GM18858 (cell line): ENCODE measurements around the gene PAK1.
"Not testable (repeated sequence)": the region's sequence is repeated elsewhere in the genome, so short reads cannot be mapped to it uniquely, and the experiment has no call there.

ENCODE experiments used
- ATAC-seq: cut with Tn5 transposase; IDR thresholded peaks from one replicate; pipeline ENCODE4 v1.9.1; 2021; ENCODE audit not compliant: unreplicated experiment

Gene PAK1

DNA sequence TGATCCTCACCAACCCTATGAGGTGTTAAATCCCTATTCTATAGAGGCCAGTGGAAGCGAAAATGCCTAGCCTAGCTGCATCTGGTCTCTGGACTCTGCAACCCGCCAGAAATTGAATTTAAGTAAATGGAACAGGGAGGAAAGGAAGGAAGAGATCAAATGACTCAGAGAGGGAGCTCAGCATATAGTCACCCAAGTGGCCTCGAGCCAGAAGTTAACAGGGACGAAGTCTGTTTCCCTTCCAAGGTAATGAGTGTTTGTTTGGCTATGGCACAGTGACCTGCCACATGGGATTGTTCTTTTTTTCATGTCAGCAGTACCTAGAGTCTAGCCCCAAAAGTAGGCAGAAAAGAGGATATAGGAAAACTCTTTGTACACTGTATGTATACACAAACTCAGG, 66.3 kb downstream of the PAK1 start:
- ATAC-seq, result no peak

DNA sequence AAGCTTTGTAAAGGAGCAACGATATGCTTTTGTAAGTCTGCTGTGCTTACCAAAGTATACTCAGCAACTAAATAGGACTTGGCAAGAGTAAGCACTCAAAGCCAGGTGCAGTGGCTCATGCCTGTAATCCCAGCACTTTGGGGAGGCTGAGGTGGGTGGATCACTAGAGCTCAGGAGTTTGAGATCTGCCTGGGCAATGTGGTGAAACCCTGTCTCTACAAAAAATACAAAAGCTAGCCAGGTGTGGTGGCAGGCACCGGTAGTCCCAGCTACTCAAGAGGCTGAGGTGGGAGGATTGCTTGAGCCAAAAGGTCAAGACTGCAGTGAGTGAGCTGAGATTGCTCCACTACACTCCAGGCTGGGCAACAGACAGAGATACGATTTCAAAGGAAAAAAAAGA, 67.5 kb downstream of the PAK1 start:
- no peak for ATAC-seq

DNA sequence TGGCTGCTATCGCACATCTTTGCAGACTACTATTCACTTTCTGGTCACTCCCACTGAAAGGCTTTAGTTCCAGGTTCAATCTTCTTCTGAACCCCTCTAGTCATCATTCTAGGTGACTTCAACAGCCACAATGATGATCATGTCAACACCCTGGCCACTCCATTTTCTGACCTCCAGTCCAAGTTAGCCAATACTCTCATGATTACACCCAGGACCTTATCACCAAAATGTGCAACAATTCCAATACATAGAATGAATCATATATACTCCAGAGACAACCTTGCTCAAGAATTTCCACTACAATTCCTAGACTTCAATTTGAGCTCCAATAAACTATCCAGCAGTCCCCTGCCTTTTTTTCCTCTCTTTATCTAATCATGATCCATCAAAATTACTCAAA, 70.7 kb downstream of the PAK1 start:
- no peak for ATAC-seq

DNA sequence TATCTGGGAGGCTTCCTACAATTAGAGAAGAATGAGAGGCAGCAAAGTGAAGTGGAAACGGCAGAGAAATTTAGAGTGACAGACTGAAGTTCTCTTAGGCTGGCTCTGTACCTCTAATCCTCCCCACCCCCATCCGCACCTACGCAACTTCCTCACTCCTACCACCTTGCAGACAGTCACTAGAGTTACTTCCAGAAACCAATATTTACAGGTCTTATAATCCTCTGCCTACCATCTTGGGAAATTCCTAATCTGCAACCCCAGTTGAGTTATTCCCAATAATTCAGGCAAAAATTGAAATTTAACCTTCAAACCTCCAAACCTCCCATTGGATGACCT, 71.7 kb downstream of the PAK1 start:
- ATAC-seq, result no peak

DNA sequence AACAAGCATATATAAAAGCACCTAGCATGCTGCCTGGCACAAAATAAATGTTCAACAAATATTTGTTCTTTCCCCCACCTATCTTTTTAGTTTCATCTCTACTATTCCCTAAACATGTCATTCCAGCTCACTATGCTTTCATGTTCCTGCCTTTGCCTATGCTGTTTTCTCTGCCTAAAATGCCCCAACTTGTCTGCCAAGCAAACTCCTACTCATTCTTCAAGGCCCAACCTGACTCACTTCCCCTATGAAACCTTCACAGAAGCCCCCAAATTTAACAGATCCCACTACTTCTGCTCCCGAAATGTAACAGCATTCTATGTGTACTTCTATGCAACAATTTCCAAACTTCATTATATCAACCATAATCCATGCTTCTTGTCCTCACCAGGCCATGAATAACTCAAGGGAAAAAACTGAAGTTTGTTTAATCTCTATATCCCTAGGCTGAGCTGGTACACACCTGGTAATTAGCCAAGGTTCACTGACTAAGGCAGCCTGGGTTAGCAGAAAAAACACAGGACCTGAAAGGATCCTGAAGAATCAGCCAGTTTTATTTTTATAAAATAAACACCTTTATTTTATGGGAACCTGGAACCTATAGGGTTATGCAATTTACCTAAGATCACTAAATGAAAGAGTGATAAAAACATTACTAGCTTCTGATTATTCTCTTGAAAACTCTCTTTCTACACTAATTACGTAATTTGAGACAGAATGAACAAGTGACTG, 72.2 kb downstream of the PAK1 start:
- no peak for ATAC-seq

DNA sequence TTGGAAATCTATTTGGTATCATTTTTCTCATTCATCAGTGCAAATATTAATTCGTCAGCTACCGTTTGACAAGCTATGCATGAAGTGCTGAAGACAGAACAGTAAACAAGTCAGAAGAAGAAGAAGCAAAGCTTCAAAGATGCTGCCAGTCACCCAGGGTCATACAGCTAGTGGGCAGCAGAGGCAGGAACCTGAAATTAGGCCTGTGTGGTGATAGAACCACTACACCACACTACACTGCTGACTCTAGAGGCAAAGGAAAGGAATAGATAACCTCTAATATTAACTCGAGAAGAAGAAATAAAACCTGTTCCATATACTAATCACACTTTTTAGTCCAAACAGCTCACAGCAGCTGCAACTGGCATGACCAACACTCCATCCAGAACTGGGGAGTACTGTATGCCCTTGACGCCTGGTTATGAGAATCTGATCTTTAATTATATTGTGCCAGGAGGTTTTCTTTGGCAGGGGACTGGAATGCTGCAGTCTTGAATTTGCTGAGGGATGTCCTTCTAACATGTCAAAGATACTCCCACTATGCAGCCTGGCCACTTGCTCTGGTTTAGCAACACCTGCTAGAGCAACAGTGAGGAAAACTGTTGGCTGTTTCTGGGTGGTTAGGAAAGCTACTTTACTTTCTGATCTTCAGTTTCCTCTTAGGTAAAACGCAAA, 73.0 kb downstream of the PAK1 start:
- no peak for ATAC-seq

DNA sequence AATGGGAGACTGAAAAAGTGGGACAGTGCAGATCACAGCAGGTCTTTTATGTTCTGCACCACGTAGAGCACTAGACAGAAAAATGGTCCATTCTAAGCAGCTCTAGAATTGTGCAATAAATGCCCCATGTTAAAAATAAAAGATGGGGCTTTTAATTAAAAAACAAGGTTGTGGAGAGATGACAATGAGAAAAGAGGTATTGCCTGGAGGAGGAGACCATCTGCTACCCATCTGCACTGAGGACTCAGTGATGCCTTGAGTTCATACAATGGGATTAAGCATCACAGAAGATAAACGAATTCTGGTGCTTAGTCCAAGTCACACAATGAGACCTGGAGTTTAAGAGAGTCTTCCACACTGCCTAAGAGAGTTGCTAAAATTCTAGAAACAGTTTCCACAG, 73.6 kb downstream of the PAK1 start:
- no peak for ATAC-seq

- ATAC-seq, result no peak
These were observed 76.3 kb downstream of the PAK1 start for GRCh38 chr11:77397631-77398030.

- ATAC-seq, result no peak
These were observed 77.0 kb downstream of the PAK1 start for GRCh38 chr11:77396911-77397310.

DNA sequence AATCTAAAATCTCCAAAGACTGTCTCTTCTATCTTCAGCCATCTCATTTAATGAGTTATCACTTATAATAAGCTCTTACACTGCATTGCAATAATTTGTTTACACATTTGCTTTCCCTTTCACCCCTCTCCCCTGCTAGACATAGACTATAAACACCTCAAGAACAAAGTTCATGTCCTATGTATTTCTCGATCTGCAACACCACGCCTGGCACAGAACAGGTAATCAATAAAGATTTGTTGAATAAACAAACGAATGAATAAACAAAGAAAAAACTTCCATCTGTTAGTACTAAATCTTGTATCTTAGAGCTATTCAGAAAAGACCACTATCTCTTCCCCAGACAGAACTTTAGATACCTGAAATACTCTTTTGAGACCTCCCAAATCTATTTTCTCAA, 77.6 kb downstream of the PAK1 start:
- no peak for ATAC-seq

DNA sequence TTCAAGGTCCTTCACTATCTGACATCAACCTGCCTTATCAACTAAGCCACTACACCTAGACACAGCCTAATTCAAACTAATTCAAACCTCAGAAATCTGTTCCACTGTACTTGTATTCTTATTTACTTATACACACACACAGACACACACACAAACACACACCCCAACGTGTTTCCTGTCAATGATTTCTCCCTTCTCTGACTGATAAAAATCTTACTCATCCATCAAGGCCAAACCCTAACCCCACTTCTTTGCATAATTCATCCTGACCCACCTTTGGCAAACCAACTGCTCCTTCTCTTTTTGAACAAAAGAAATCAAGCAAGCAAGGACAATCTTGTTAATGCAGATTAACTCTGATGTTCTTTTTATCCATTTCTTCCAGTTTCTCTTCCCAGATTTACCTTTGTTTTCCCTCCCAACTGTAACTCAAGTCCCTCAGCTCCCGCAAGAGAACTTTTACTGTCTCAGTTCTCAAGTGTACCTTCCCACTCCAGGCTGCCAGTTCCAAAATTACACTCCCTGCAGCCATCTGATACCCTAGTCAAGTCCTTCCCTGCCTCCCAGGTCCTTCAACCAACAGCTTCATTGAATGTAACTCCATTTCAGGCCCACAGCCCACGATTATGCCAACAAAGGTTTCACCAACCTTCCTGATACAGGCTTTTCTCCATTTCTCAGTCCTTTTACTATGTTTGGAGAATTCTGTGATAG, 78.3 kb downstream of the PAK1 start:
- ATAC-seq, result no peak

GRCh38 chr11:77392842-77393241, 81.1 kb downstream of the PAK1 start:
- ATAC-seq, result no peak

DNA sequence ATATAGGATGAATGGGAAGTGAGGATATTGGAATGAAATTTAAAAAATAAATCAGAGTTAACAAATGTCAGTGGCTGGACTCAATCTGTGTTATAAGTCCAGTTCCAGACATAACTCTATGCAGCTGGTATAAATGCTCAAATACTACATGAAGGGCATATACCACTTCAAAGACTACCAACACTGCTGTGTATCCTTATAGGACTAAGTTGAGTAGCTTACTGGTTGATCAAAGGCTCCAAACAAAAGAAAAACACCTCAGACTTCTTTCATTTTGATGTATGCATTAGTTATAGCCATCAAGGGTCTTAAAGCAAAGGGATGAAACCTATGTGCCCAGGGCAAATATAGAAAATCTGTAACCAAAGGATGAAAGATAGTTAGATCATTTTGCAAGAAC, 86.2 kb downstream of the PAK1 start:
- no peak for ATAC-seq

GRCh38 chr11:77386178-77386577, 87.7 kb downstream of the PAK1 start:
- no peak for ATAC-seq

GRCh38 chr11:77385255-77385771, 88.6 kb downstream of the PAK1 start:
- ATAC-seq, result not testable (repeated sequence)

DNA sequence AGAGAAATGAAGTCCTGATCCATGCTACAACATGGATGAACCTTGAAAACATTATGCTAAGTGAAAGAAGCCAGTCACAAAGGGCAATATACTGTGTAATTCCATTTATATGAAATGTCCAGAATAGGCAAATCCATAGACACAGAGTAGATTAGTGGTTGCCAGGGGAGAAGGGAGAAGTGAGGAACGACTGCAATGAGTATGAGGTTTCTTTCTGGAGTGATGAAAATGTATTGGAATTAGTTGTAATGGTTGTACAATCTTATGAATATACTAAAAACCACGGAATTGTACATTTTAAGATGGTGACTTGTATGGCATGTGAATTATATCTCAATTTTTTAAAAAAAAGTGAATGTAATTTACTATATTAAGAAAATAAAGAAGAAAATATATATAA, 89.3 kb downstream of the PAK1 start:
- ATAC-seq, result no peak

DNA sequence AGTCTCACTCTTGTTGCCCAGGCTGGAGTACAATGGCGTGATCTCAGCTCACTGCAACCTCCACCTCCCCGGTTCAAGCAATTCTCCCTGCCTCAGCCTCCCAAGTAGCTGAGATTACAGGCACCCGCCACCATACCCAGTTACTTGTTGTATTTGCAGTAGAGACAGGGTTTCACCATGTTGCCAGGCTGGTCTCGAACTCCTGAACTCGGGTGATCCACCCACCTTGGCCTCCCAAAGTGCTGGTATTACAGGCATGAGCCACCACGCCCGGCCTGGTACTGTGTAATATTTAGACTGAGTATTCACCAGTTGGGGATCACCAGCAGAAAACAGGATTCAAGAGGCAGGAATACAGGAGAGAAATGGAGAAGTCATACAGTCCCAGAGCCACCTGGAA, 90.5 kb downstream of the PAK1 start:
- ATAC-seq, result not testable (repeated sequence)

GRCh38 chr11:77381729-77382665, 91.9 kb downstream of the PAK1 start:
- no peak for ATAC-seq

GRCh38 chr11:77379934-77380333, 94.0 kb downstream of the PAK1 start:
- ATAC-seq, result no peak

DNA sequence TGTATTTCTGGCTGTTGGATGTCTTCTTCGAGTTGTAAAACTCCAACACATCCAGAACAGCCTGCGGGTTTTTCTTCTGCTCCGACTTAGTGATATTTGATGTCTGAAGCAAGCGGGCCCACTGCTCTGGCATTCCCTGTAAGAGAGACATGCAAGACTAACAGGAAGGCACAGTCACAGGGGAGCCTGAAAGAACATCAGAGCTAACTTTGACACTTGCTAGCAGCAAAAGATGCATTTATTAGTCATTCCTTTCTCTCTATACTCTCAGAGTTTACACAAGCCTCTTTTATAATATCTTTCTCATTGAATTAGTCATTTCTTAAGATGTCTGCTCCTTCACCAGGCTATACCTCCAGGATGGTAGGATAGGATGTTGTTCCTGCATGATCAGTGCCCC, 94.6 kb downstream of the PAK1 start:
- ATAC-seq, result no peak

DNA sequence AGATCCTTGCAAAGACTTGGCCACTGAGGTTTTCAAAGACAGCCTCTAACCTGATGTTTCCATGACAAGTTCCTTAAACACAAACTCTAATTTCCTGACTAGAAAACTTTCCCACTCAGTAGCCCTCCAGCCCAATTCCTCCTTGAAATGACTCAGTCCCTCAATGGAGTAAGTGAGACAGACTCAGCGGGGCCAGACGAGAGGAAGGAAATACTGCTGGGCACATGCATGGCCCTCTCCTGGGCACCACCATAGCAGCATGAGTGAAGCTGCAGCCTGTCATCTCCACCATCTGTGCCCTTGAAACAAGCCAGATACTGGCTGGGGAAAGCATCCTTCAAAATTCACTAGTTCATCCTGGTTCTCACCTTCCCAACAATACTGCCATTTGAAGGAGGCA, 96.2 kb downstream of the PAK1 start:
- ATAC-seq, result no peak
